Lung (tissue), 12 donors: Measurements from ENCODE around the gene ABCC11. TPM values are rescaled to one million over a fixed set of nuclear protein-coding genes. Genes with fewer than 3 reads are reported as not detected.

Source experiments
- ATAC-seq: fragments of 200-7000 bp; cut with Tn5 transposase; one replicate; pipeline ENCODE4 v1.9.1; 2020; ENCODE audit warnings: moderate number of reproducible peaks; ENCODE audit not compliant: insufficient read depth, low FRiP score
- DNase-seq, 3 donors: peaks; one replicate each; pipeline ENCODE4 v3.0.0-alpha.2; 2013 to 2017
- H3K27ac ChIP-seq, 2 donors: one replicate each; pipeline ENCODE4 v1.5.1; 2013; ENCODE audit warnings: mild to moderate bottlenecking in 2 of 2, moderate library complexity in 2 of 2, control low read depth in 1 of 2, inconsistent platforms in 1 of 2, low read depth in 1 of 2, low read length in 1 of 2
- H3K27me3 ChIP-seq, 3 donors: one replicate each; pipeline ENCODE4 v1.5.1; 2013; ENCODE audit warnings: low read length in 2 of 3; ENCODE audit not compliant: control insufficient read depth in 3 of 3, insufficient read depth in 3 of 3
- H3K36me3 ChIP-seq, 4 donors: one replicate each; pipeline ENCODE4 v1.5.1; 2013; ENCODE audit warnings: low read length in 4 of 4, mild to moderate bottlenecking in 1 of 4, moderate library complexity in 1 of 4; ENCODE audit not compliant: control insufficient read depth in 4 of 4, insufficient read depth in 4 of 4
- H3K4me1 ChIP-seq, 5 donors: one replicate each; pipeline ENCODE4 v1.5.1; 2013; ENCODE audit warnings: low read length in 5 of 5, mild to moderate bottlenecking in 2 of 5, moderate library complexity in 1 of 5; ENCODE audit not compliant: control insufficient read depth in 5 of 5, insufficient read depth in 5 of 5
- H3K4me3 ChIP-seq: one replicate; pipeline ENCODE4 v1.5.1; 2013; ENCODE audit warnings: mild to moderate bottlenecking, control low read depth, moderate library complexity
- H3K9ac ChIP-seq, 2 donors: one replicate each; pipeline ENCODE4 v1.5.1; 2013; ENCODE audit warnings: low read length in 2 of 2, control low read depth in 1 of 2; ENCODE audit not compliant: insufficient read depth in 1 of 2
- H3K9me3 ChIP-seq, 4 donors: one replicate each; pipeline ENCODE4 v1.5.1; 2013; ENCODE audit warnings: low read length in 3 of 4, mild to moderate bottlenecking in 1 of 4, moderate library complexity in 1 of 4; ENCODE audit not compliant: control insufficient read depth in 4 of 4, insufficient read depth in 3 of 4
- CTCF ChIP-seq: IDR thresholded peaks from 2 replicates; pipeline ENCODE4 v1.5.1; 2012; ENCODE audit warnings: mild to moderate bottlenecking; ENCODE audit errors: control extremely low read depth, extremely low read depth
- WGBS, 2 donors: extraction: QIAGEN DNeasy Blood & Tissue Kit; methylation state at CpG; one replicate each; pipeline ENCODE4 v1.1.7; 2013; 5-methylcytosine and 5-hydroxymethylcytosine counted together
- polyA plus RNA-seq, 2 donors: library from polyadenylated mRNA; stranded (reverse); fragments of 200-250 nt; gene quantifications; one replicate each; pipeline ENCODE4 v1.2.1, GENCODE V29; 2013
- total RNA-seq, 2 donors: library from RNA; depleted of rRNA in 1 of 2; stranded (reverse); fragments of >200 nt in 1 of 2; gene quantifications; one replicate each; pipeline ENCODE4 v1.2.1, GENCODE V29; 2014 to 2021
- donor health status: control.
- donor health status: control.
- donor health status: Bipolar disorder and iron deficiency.
- donor health status: healthy.
- donor health status: DM: yes; HTN: yes; CAD: no.

Gene ABCC11
- total and polyA plus RNA-seq, 4 donors: 0.08 to 1.3 (median 0.25) TPM

DNA sequence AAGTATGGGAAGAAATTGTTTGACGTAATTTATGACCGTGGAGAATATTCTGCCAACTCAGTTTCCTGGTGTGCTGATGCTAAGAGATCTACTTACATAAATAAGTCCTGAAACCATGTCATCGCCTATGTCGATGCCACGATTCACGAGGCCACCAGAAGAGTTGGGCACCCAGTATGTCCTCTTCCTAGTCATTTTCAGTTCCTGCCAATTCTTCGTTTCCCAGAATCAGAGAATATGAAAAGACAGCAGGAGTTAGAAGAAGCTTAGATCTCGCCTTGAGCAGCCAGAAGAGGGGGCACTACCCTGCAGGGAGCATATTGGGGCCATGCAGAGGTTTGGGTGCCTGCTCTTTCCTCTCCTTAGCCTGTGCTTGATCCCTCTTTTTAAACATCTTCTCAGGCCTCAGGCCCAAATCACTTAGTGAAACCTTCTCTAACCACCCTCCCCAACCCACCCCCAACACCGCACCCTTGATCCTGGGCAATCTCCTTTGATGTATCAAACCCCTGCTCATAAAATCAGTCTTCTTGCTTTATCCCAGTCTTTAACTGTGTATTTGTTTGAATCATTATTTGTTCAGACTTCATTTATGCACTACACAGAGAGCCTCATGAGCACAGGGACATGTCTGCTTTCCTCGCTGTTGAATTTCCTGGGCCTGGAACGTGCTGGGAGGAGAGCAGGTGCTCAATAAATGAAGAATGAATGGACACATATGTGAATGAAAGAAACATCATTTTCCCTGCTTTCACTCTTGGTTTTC lies 15.4 kb downstream of the ABCC11 start:
- H3K9me3 ChIP-seq: no peaks in the 10 kb centered on the region
- H3K27ac ChIP-seq: no peak overlapping the region
- H3K36me3 ChIP-seq: no peaks in the 10 kb centered on the region
- peaks cover 0 to 5% (median 0%) of the 10 kb centered on the region in 5 donors for H3K4me1 ChIP-seq
- H3K27me3 ChIP-seq: no peaks in the 10 kb centered on the region
- no peak for ATAC-seq
- TF ChIP-seq CTCF: no peak
- H3K9ac ChIP-seq: no peak overlapping the region
- no peak overlapping the region for H3K4me3 ChIP-seq
- DNase-seq: peak; percentile 34 to 49 (median 34)
- 42 to 53% methylated on average over 11 of the region's 11 CpGs for WGBS, 2 donors

GRCh38 chr16:48225456-48225855 lies 21.9 kb downstream of the ABCC11 start:
- no peak for DNase-seq
- no peak for TF ChIP-seq CTCF
- H3K9ac ChIP-seq: no peak overlapping the region
- no peaks in the 10 kb centered on the region for H3K27me3 ChIP-seq
- no peaks in the 10 kb centered on the region for H3K4me1 ChIP-seq
- 83 to 90% methylated on average over 5 of the region's 5 CpGs for WGBS, 2 donors
- no peaks in the 10 kb centered on the region for H3K36me3 ChIP-seq
- no peak overlapping the region for H3K4me3 ChIP-seq
- no peak for ATAC-seq
- no peak overlapping the region for H3K27ac ChIP-seq
- H3K9me3 ChIP-seq: no peaks in the 10 kb centered on the region

DNA sequence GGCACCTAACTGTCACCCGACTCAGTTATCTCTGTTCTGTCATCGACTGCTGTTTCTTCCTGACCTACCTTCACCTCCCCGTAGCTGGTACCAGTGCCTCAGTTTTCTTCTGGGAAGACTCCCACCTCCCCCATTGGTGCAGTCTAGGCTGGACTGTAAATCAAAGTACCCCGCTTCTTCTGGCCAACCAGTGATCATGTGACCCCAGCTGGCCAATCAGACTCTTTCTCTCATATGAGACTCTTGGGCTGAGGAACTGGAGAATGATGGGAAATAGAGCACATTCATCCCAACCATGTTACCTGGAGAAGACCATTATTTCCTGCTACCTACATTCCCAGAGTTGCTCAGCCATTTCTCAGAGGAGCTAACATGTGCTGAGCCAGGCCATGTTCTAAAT lies 23.8 kb downstream of the ABCC11 start:
- DNase-seq (no peak), ATAC-seq (no peak)
- Histone ChIP-seq H3K4me3 (no peak overlapping the region), H3K9ac (no peak overlapping the region), H3K27ac (no peak overlapping the region), H3K36me3 (no peaks in the 10 kb centered on the region), H3K4me1 (no peaks in the 10 kb centered on the region), H3K27me3 (no peaks in the 10 kb centered on the region), H3K9me3 (no peaks in the 10 kb centered on the region)
- no peak for TF ChIP-seq CTCF
- 91 to 100% methylated on average over 4 of the region's 4 CpGs for WGBS, 2 donors

DNA sequence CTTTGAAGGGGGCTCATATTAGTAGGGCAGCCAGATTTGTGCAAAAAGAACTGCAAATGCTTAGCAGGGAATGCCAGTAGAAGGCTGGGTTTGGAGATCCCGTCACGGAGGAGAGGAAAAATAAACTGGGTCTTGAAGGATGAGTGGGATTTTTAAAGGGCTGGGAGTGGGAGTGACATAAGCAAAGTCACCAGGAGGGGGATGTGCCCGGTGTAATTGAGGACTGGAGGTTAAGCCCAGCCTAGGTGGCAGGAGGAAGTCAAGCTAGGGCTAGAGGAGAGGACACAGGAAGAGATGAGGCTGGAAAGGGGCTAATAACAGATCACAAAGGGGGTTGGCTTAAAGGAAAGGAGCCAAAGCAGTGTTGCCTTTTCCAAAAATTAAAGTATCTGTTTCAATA lies 26.4 kb downstream of the ABCC11 start:
- Histone ChIP-seq H3K27me3 (no peaks in the 10 kb centered on the region), H3K9me3 (no peaks in the 10 kb centered on the region), H3K9ac (no peak overlapping the region), H3K36me3 (no peaks in the 10 kb centered on the region), H3K27ac (no peak overlapping the region), H3K4me3 (no peak overlapping the region), H3K4me1 (no peaks in the 10 kb centered on the region)
- no peak for DNase-seq
- no peak for TF ChIP-seq CTCF
- WGBS, 2 donors: 68 to 72% methylated on average over 3 of the region's 3 CpGs
- ATAC-seq: no peak
